ENCODE data around the gene MNT. TPM values are rescaled to one million over a fixed set of nuclear protein-coding genes. Genes with fewer than 3 reads are reported as not detected.
"Not testable (repeated sequence)": the region's sequence is repeated elsewhere in the genome, so short reads cannot be mapped to it uniquely, and the experiment has no call there.

The MNT gene
- 2.4 TPM for total RNA-seq
- polyA plus RNA-seq, result 9.8 TPM
- long read RNA-seq, donor 1, partial matches to known transcripts, result 0 of 1 reads
- long read RNA-seq, donor 1, other reads (novel, unspliced or antisense), result 0 of 1 reads
- long read RNA-seq, donor 2, result 0 reads
- long read RNA-seq, donor 3, full-length matches to known transcripts, result 5 of 5 reads
- long read RNA-seq, donor 3, partial matches to known transcripts, result 0 of 5 reads
- long read RNA-seq, donor 3, other reads (novel, unspliced or antisense), result 0 of 5 reads
- long read RNA-seq, donor 4, full-length matches to known transcripts, result 6 of 6 reads
- long read RNA-seq, donor 4, partial matches to known transcripts, result 0 of 6 reads
- long read RNA-seq, donor 4, other reads (novel, unspliced or antisense), result 0 of 6 reads
- long read RNA-seq, donor 5, full-length matches to known transcripts, result 3 of 3 reads
- long read RNA-seq, donor 5, partial matches to known transcripts, result 0 of 3 reads
- long read RNA-seq, donor 5, other reads (novel, unspliced or antisense), result 0 of 3 reads
- long read RNA-seq, donor 6, full-length matches to known transcripts, result 6 of 12 reads
- long read RNA-seq, donor 6, partial matches to known transcripts, result 6 of 12 reads
- long read RNA-seq, donor 6, other reads (novel, unspliced or antisense), result 0 of 12 reads
- long read RNA-seq, donor 7, partial matches to known transcripts, result 0 of 1 reads
- long read RNA-seq, donor 7, other reads (novel, unspliced or antisense), result 0 of 1 reads
- long read RNA-seq, donor 8, partial matches to known transcripts, result 0 of 1 reads
- long read RNA-seq, donor 8, other reads (novel, unspliced or antisense), result 0 of 1 reads
- long read RNA-seq, donor 9, partial matches to known transcripts, result 0 of 3 reads
- long read RNA-seq, donor 9, other reads (novel, unspliced or antisense), result 0 of 3 reads
- long read RNA-seq, donor 10, partial matches to known transcripts, result 5 of 7 reads
- long read RNA-seq, donor 10, other reads (novel, unspliced or antisense), result 0 of 7 reads

GRCh38 chr17:2400877-2401425 is at the start of gene MNT:
Gene MNT, minus strand, starts transcription at chr17:2401060. Its CDS starts 348 bp downstream, at chr17:2400712.
- peaks cover 0 to 2% of the 10 kb centered on the region in 2 donors for H3K27me3 ChIP-seq (ENCODE audit: control insufficient read depth in 2 of 2, insufficient read depth in 1 of 2, low read length in 1 of 2)
- no peaks in the 10 kb centered on the region for H3K36me3 ChIP-seq (ENCODE audit: control insufficient read depth in 2 of 2, insufficient read depth in 2 of 2, low read length in 1 of 2)
- DNase-seq (ENCODE audit: low read depth in 6 of 9, low spot score in 9 of 9), result peak in 7 of 9 donors; percentile 67 to 96 (median 90)
- WGBS, result under 1% methylated on average over 51 of the region's 51 CpGs
- peak within 1 kb of the TSS; percentile 78 to 79 for H3K4me3 ChIP-seq (ENCODE audit: low read length in 2 of 2)
- peaks cover 28 to 58% of the 10 kb centered on the region in 2 donors for H3K4me1 ChIP-seq (ENCODE audit: control insufficient read depth in 2 of 2, insufficient read depth in 2 of 2, low read length in 2 of 2)
- peaks cover 2 to 8% of the 10 kb centered on the region in 2 donors for H3K9me3 ChIP-seq (ENCODE audit: control insufficient read depth in 2 of 2, insufficient read depth in 1 of 2, low read length in 1 of 2)
- peak within 1 kb of the TSS; percentile 98 to 99 for H3K27ac ChIP-seq (ENCODE audit: low read depth in 1 of 2, low read length in 1 of 2)

GRCh38 chr17:2450016-2450650 is 49.3 kb upstream of the MNT start:
- Histone ChIP-seq H3K36me3 (ENCODE audit: control insufficient read depth in 2 of 2, insufficient read depth in 2 of 2, low read length in 1 of 2) (peaks cover 5 to 7% of the 10 kb centered on the region in 2 donors), H3K27ac (ENCODE audit: low read depth in 1 of 2, low read length in 1 of 2) (no peak overlapping the region), H3K27me3 (ENCODE audit: control insufficient read depth in 2 of 2, insufficient read depth in 1 of 2, low read length in 1 of 2) (no peaks in the 10 kb centered on the region), H3K4me1 (ENCODE audit: control insufficient read depth in 2 of 2, insufficient read depth in 2 of 2, low read length in 2 of 2) (no peaks in the 10 kb centered on the region), H3K4me3 (ENCODE audit: low read length in 2 of 2) (no peak overlapping the region), H3K9me3 (ENCODE audit: control insufficient read depth in 2 of 2, insufficient read depth in 1 of 2, low read length in 1 of 2) (peaks cover 1 to 5% of the 10 kb centered on the region in 2 donors)
- no peak for DNase-seq (ENCODE audit: low read depth in 6 of 9, low spot score in 9 of 9)
- WGBS, result 88% methylated on average over 5 of the region's 5 CpGs

- Histone ChIP-seq H3K4me3 (ENCODE audit: low read length in 2 of 2) (no peak overlapping the region), H3K27me3 (ENCODE audit: control insufficient read depth in 2 of 2, insufficient read depth in 1 of 2, low read length in 1 of 2) (no peaks in the 10 kb centered on the region), H3K27ac (ENCODE audit: low read depth in 1 of 2, low read length in 1 of 2) (no peak overlapping the region), H3K9me3 (ENCODE audit: control insufficient read depth in 2 of 2, insufficient read depth in 1 of 2, low read length in 1 of 2) (peaks cover 1 to 5% of the 10 kb centered on the region in 2 donors), H3K36me3 (ENCODE audit: control insufficient read depth in 2 of 2, insufficient read depth in 2 of 2, low read length in 1 of 2) (peaks cover 5 to 7% of the 10 kb centered on the region in 2 donors), H3K4me1 (ENCODE audit: control insufficient read depth in 2 of 2, insufficient read depth in 2 of 2, low read length in 2 of 2) (no peaks in the 10 kb centered on the region)
- no peak for DNase-seq (ENCODE audit: low read depth in 6 of 9, low spot score in 9 of 9)
- 96% methylated on average over 2 of the region's 2 CpGs for WGBS
Observed at GRCh38 chr17:2449486-2449885, 48.6 kb upstream of the MNT start.

- H3K27ac ChIP-seq (ENCODE audit: low read depth in 1 of 2, low read length in 1 of 2); DNase-seq (ENCODE audit: low read depth in 6 of 9, low spot score in 9 of 9); H3K36me3 ChIP-seq (ENCODE audit: control insufficient read depth in 2 of 2, insufficient read depth in 2 of 2, low read length in 1 of 2); H3K4me3 ChIP-seq (ENCODE audit: low read length in 2 of 2); H3K27me3 ChIP-seq (ENCODE audit: control insufficient read depth in 2 of 2, insufficient read depth in 1 of 2, low read length in 1 of 2); H3K9me3 ChIP-seq (ENCODE audit: control insufficient read depth in 2 of 2, insufficient read depth in 1 of 2, low read length in 1 of 2); H3K4me1 ChIP-seq (ENCODE audit: control insufficient read depth in 2 of 2, insufficient read depth in 2 of 2, low read length in 2 of 2): not testable (repeated sequence)
- 96% methylated on average over 9 of the region's 29 CpGs for WGBS
Observed at GRCh38 chr17:2447479-2447878, 46.6 kb upstream of the MNT start.

GRCh38 chr17:2445638-2446037 is 44.8 kb upstream of the MNT start:
- whole genome bisulfite sequencing, result 96% methylated on average over 1 of the region's 1 CpG
- Histone ChIP-seq H3K27ac (ENCODE audit: low read depth in 1 of 2, low read length in 1 of 2) (no peak overlapping the region), H3K36me3 (ENCODE audit: control insufficient read depth in 2 of 2, insufficient read depth in 2 of 2, low read length in 1 of 2) (peaks cover 4 to 6% of the 10 kb centered on the region in 2 donors), H3K4me3 (ENCODE audit: low read length in 2 of 2) (no peak overlapping the region), H3K9me3 (ENCODE audit: control insufficient read depth in 2 of 2, insufficient read depth in 1 of 2, low read length in 1 of 2) (peaks cover 1 to 5% of the 10 kb centered on the region in 2 donors), H3K27me3 (ENCODE audit: control insufficient read depth in 2 of 2, insufficient read depth in 1 of 2, low read length in 1 of 2) (no peaks in the 10 kb centered on the region), H3K4me1 (ENCODE audit: control insufficient read depth in 2 of 2, insufficient read depth in 2 of 2, low read length in 2 of 2) (no peaks in the 10 kb centered on the region)
- DNase-seq (ENCODE audit: low read depth in 6 of 9, low spot score in 9 of 9), result no peak

GRCh38 chr17:2444382-2444781 is 43.5 kb upstream of the MNT start:
- no peak for DNase-seq (ENCODE audit: low read depth in 6 of 9, low spot score in 9 of 9)
- no peaks in the 10 kb centered on the region for H3K27me3 ChIP-seq (ENCODE audit: control insufficient read depth in 2 of 2, insufficient read depth in 1 of 2, low read length in 1 of 2)
- no peak overlapping the region for H3K27ac ChIP-seq (ENCODE audit: low read depth in 1 of 2, low read length in 1 of 2)
- no peaks in the 10 kb centered on the region for H3K4me1 ChIP-seq (ENCODE audit: control insufficient read depth in 2 of 2, insufficient read depth in 2 of 2, low read length in 2 of 2)
- peaks cover 9% of the 10 kb centered on the region in 2 donors for H3K36me3 ChIP-seq (ENCODE audit: control insufficient read depth in 2 of 2, insufficient read depth in 2 of 2, low read length in 1 of 2)
- H3K9me3 ChIP-seq (ENCODE audit: control insufficient read depth in 2 of 2, insufficient read depth in 1 of 2, low read length in 1 of 2), result peaks cover 1 to 5% of the 10 kb centered on the region in 2 donors
- 98% methylated on average over 8 of the region's 8 CpGs for WGBS
- no peak overlapping the region for H3K4me3 ChIP-seq (ENCODE audit: low read length in 2 of 2)

GRCh38 chr17:2442166-2442565 is 41.3 kb upstream of the MNT start:
- peaks cover 20 to 22% of the 10 kb centered on the region in 2 donors for H3K36me3 ChIP-seq (ENCODE audit: control insufficient read depth in 2 of 2, insufficient read depth in 2 of 2, low read length in 1 of 2)

GRCh38 chr17:2440930-2441329 is 40.1 kb upstream of the MNT start:
- H3K36me3 ChIP-seq (ENCODE audit: control insufficient read depth in 2 of 2, insufficient read depth in 2 of 2, low read length in 1 of 2), result peaks cover 19 to 34% of the 10 kb centered on the region in 2 donors
- H3K4me3 ChIP-seq (ENCODE audit: low read length in 2 of 2), result no peak overlapping the region
- H3K9me3 ChIP-seq (ENCODE audit: control insufficient read depth in 2 of 2, insufficient read depth in 1 of 2, low read length in 1 of 2), result no peaks in the 10 kb centered on the region
- no peak overlapping the region for H3K27ac ChIP-seq (ENCODE audit: low read depth in 1 of 2, low read length in 1 of 2)
- WGBS, result 98% methylated on average over 4 of the region's 4 CpGs
- peaks cover 0 to 11% of the 10 kb centered on the region in 2 donors for H3K4me1 ChIP-seq (ENCODE audit: control insufficient read depth in 2 of 2, insufficient read depth in 2 of 2, low read length in 2 of 2)
- DNase-seq (ENCODE audit: low read depth in 6 of 9, low spot score in 9 of 9), result no peak
- H3K27me3 ChIP-seq (ENCODE audit: control insufficient read depth in 2 of 2, insufficient read depth in 1 of 2, low read length in 1 of 2), result no peaks in the 10 kb centered on the region

More at GRCh38 chr17:2442166-2442565, 41.3 kb upstream of the MNT start:
- H3K4me3 ChIP-seq (ENCODE audit: low read length in 2 of 2), result no peak overlapping the region
- H3K27ac ChIP-seq (ENCODE audit: low read depth in 1 of 2, low read length in 1 of 2), result no peak overlapping the region
- H3K9me3 ChIP-seq (ENCODE audit: control insufficient read depth in 2 of 2, insufficient read depth in 1 of 2, low read length in 1 of 2), result peaks cover 1 to 5% of the 10 kb centered on the region in 2 donors
- no peak for DNase-seq (ENCODE audit: low read depth in 6 of 9, low spot score in 9 of 9)
- WGBS, result 93% methylated on average over 3 of the region's 3 CpGs
- H3K4me1 ChIP-seq (ENCODE audit: control insufficient read depth in 2 of 2, insufficient read depth in 2 of 2, low read length in 2 of 2), result no peaks in the 10 kb centered on the region
- no peaks in the 10 kb centered on the region for H3K27me3 ChIP-seq (ENCODE audit: control insufficient read depth in 2 of 2, insufficient read depth in 1 of 2, low read length in 1 of 2)

Data from thymus (tissue), 14 donors.